Measurements from ENCODE around the gene STXBP4.
A peak's percentile ranks its signal among the peaks of the same experiment; 100 is the strongest.

STXBP4 gene

DNA sequence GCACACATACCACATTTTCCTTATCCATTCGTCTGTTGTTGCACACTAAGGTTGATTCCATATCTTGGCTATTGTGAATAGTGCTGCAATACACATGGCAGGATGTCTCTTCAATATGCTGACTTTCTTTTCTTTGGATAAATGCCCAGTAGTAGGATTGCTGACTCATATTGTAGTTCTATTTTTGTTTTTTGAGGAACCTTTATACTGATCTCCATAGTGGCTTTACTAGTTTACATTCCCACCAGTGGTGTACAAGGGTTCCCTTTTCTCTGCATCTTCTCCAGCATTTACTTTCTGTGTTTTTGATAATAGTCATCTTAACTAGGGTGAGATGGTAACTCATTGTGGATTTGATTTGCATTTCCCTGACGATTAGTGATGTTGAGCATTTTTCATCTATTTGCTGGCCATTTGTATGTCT, 118.1 kb downstream of the STXBP4 start:
- Mint-ChIP-seq H3K4me1 (no peaks in the 10 kb centered on the region), H3K27ac (no peak overlapping the region), H3K4me3 (no peak overlapping the region), H3K36me3 (peaks cover 17% of the 10 kb centered on the region), H3K9me3 (no peaks in the 10 kb centered on the region), H3K27me3 (no peaks in the 10 kb centered on the region)
- no peak for DNase-seq (ENCODE audit: low spot score in 2 of 2)
- no peak for ATAC-seq (ENCODE audit: low read depth)

DNA sequence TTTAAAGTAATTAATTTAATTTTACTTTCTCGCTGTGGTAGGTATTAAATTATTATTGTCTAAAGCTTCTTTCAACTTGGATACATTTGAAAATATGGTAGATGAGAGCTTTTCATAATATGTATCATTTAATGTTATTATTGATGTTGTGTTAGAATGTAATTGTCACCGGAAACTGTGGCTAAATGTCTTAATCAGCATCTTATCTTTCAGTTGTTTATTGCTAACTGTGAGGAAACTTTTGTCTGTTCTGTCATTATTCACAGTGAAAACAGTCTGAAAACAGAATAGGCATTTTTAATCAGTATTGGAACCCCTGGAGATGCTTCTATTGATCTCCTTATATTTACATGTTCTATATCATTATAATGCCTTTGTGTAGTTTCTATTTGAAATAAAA, 120.7 kb downstream of the STXBP4 start:
- ATAC-seq (ENCODE audit: low read depth): no peak

GRCh38 chr17:55090079-55090492, 121.5 kb downstream of the STXBP4 start:
- Mint-ChIP-seq H3K4me3 (no peak overlapping the region), H3K4me1 (no peaks in the 10 kb centered on the region), H3K36me3 (peaks cover 12% of the 10 kb centered on the region), H3K27ac (peak overlapping the region; percentile 15), H3K9me3 (no peaks in the 10 kb centered on the region), H3K27me3 (no peaks in the 10 kb centered on the region)
- no peak for ATAC-seq (ENCODE audit: low read depth)
- no peak for DNase-seq (ENCODE audit: low spot score in 2 of 2)

More for the DNA sequence above, 120.7 kb downstream of the STXBP4 start:
- H3K9me3 Mint-ChIP-seq: no peaks in the 10 kb centered on the region
- no peaks in the 10 kb centered on the region for H3K4me1 Mint-ChIP-seq
- no peak for DNase-seq (ENCODE audit: low spot score in 2 of 2)
- no peaks in the 10 kb centered on the region for H3K27me3 Mint-ChIP-seq
- H3K27ac Mint-ChIP-seq: no peak overlapping the region
- H3K36me3 Mint-ChIP-seq: peaks cover 12% of the 10 kb centered on the region
- no peak overlapping the region for H3K4me3 Mint-ChIP-seq

GRCh38 chr17:55093353-55093752, 124.8 kb downstream of the STXBP4 start:
- Mint-ChIP-seq H3K36me3 (peaks cover 6% of the 10 kb centered on the region), H3K27me3 (no peaks in the 10 kb centered on the region), H3K4me3 (no peak overlapping the region), H3K9me3 (no peaks in the 10 kb centered on the region), H3K27ac (no peak overlapping the region), H3K4me1 (no peaks in the 10 kb centered on the region)
- ATAC-seq (ENCODE audit: low read depth) (no peak), DNase-seq (ENCODE audit: low spot score in 2 of 2) (no peak)

DNA sequence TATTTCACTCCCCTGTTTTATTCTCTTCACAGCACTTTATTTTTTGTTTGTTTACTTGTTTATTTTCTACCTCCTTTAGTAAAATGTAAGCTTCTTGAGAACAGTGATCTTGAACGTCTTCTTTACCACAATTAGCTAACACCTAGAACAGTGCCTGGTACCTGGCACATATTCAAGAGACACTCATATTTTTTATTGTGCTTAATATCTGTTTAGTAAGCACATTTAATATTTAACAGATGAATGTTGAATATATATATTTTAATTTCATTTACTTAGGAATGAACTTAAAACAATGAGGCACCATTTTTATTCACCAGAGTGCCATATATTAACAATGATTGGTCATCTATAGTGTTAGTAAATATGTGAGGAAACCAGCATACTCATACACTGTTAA, 130.2 kb downstream of the STXBP4 start:
- no peak overlapping the region for H3K4me3 Mint-ChIP-seq
- no peaks in the 10 kb centered on the region for H3K9me3 Mint-ChIP-seq
- no peak for DNase-seq (ENCODE audit: low spot score in 2 of 2)
- peaks cover 3% of the 10 kb centered on the region for H3K36me3 Mint-ChIP-seq
- H3K27me3 Mint-ChIP-seq: no peaks in the 10 kb centered on the region
- ATAC-seq (ENCODE audit: low read depth): no peak
- H3K4me1 Mint-ChIP-seq: no peaks in the 10 kb centered on the region
- no peak overlapping the region for H3K27ac Mint-ChIP-seq

GRCh38 chr17:55110521-55110920, 142.0 kb downstream of the STXBP4 start:
- H3K9me3 Mint-ChIP-seq: peaks cover 8% of the 10 kb centered on the region
- DNase-seq (ENCODE audit: low spot score in 2 of 2): no peak
- no peaks in the 10 kb centered on the region for H3K27me3 Mint-ChIP-seq
- no peak overlapping the region for H3K27ac Mint-ChIP-seq
- no peaks in the 10 kb centered on the region for H3K4me1 Mint-ChIP-seq
- no peak for ATAC-seq (ENCODE audit: low read depth)
- H3K36me3 Mint-ChIP-seq: peaks cover 24% of the 10 kb centered on the region
- H3K4me3 Mint-ChIP-seq: no peak overlapping the region

DNA sequence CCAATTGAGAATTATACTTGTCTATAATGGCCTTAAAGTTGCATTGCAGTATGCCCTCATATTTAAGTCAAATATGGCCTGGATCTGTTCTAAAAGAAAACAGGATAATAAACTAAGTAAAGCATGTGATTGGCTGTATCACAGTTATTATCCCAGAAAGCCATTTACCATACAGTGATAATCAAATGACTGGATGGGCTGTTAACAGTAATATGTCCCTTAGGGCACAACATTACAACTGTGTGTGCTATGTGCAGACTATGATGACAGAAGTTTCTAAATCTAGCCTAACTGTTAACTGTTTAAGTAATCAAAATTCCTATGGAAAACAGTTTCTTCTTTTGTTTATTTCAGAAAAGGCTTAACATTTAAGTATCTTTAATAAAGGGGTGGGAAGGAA, 145.7 kb downstream of the STXBP4 start:
- no peaks in the 10 kb centered on the region for H3K4me1 Mint-ChIP-seq
- ATAC-seq (ENCODE audit: low read depth) (no peak), DNase-seq (ENCODE audit: low spot score in 2 of 2) (no peak)
- H3K4me3 Mint-ChIP-seq: no peak overlapping the region
- peaks cover 7% of the 10 kb centered on the region for H3K36me3 Mint-ChIP-seq
- no peak overlapping the region for H3K27ac Mint-ChIP-seq
- H3K27me3 Mint-ChIP-seq: no peaks in the 10 kb centered on the region
- peaks cover 3% of the 10 kb centered on the region for H3K9me3 Mint-ChIP-seq

DNA sequence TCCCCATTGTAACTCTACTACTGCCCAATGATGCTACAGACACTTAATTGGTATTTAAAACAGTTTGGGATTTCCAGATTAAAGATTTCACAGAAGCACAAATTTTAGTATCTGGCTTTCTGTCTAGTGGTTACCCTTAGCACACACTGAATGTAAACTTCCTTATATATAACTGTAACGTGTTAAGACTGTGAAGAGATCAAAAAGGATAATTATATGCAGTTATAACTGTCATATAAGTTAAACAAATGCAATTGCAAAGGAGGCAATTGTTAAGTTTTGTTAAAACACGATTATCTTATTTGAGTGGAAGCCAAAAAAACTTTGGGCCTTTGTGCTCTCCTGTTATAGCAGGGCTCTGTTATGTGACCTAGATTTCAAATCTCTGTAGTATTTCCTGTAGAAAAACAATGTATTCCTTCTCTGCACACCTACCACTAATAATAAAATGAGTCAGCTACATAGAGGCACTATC, 147.9 kb downstream of the STXBP4 start:
- H3K27me3 Mint-ChIP-seq: no peaks in the 10 kb centered on the region
- H3K4me1 Mint-ChIP-seq: no peaks in the 10 kb centered on the region
- no peaks in the 10 kb centered on the region for H3K9me3 Mint-ChIP-seq
- no peak overlapping the region for H3K27ac Mint-ChIP-seq
- no peak overlapping the region for H3K4me3 Mint-ChIP-seq
- DNase-seq (ENCODE audit: low spot score in 2 of 2): no peak
- no peak for ATAC-seq (ENCODE audit: low read depth)
- H3K36me3 Mint-ChIP-seq: peaks cover 2% of the 10 kb centered on the region

GRCh38 chr17:55117164-55117563, 148.6 kb downstream of the STXBP4 start:
- Mint-ChIP-seq H3K9me3 (no peaks in the 10 kb centered on the region), H3K36me3 (peaks cover 2% of the 10 kb centered on the region), H3K27me3 (no peaks in the 10 kb centered on the region), H3K27ac (no peak overlapping the region), H3K4me1 (no peaks in the 10 kb centered on the region), H3K4me3 (no peak overlapping the region)
- no peak for ATAC-seq (ENCODE audit: low read depth)
- no peak for DNase-seq (ENCODE audit: low spot score in 2 of 2)

- Mint-ChIP-seq H3K9me3 (no peaks in the 10 kb centered on the region), H3K27ac (no peak overlapping the region), H3K27me3 (no peaks in the 10 kb centered on the region), H3K4me1 (no peaks in the 10 kb centered on the region), H3K4me3 (no peak overlapping the region), H3K36me3 (peaks cover 2% of the 10 kb centered on the region)
- DNase-seq (ENCODE audit: low spot score in 2 of 2) (no peak), ATAC-seq (ENCODE audit: low read depth) (no peak)
Observed at GRCh38 chr17:55120651-55121050, 152.1 kb downstream of the STXBP4 start.

GRCh38 chr17:55121268-55121667, 152.7 kb downstream of the STXBP4 start:
- no peaks in the 10 kb centered on the region for H3K27me3 Mint-ChIP-seq
- ATAC-seq (ENCODE audit: low read depth) (no peak), DNase-seq (ENCODE audit: low spot score in 2 of 2) (no peak)
- no peaks in the 10 kb centered on the region for H3K4me1 Mint-ChIP-seq
- H3K27ac Mint-ChIP-seq: no peak overlapping the region
- H3K36me3 Mint-ChIP-seq: peaks cover 2% of the 10 kb centered on the region
- H3K9me3 Mint-ChIP-seq: no peaks in the 10 kb centered on the region
- no peak overlapping the region for H3K4me3 Mint-ChIP-seq

- H3K4me3 Mint-ChIP-seq: no peak overlapping the region
- H3K4me1 Mint-ChIP-seq: no peaks in the 10 kb centered on the region
- ATAC-seq (ENCODE audit: low read depth): no peak
Observed at GRCh38 chr17:55122114-55122513, 153.5 kb downstream of the STXBP4 start.

DNA sequence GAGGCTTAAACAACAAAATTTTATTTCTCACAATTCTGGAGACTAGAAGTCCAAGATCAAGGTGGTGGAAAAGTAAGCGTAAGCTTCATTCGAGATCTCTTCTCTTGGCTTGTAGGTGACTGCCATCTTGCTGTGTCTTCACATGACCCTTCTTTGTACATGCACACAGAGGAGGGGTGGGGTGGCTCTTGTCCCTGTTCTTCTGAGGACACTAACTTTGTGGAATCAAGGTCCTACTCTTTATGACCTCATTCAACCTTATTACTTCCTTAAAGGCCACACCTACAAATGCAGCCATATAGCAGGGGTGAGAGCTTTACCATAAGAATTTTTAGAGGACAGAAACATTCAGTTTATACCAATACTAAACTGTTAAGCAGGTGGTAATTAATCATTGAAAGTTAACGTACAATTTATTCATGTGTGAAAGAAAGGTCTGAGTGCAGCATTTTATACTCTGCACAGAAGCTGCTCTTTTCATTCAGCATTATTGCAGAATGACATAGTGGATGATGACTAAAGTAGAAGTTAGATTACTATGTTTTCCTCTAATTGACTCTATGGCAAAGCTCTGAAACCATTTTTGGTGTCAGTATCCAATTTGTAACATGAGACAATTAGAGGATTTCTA, 156.3 kb downstream of the STXBP4 start:
- no peak overlapping the region for H3K27ac Mint-ChIP-seq
- no peaks in the 10 kb centered on the region for H3K4me1 Mint-ChIP-seq
- H3K27me3 Mint-ChIP-seq: no peaks in the 10 kb centered on the region
- H3K36me3 Mint-ChIP-seq: peaks cover 5% of the 10 kb centered on the region
- no peak for DNase-seq (ENCODE audit: low spot score in 2 of 2)
- no peak overlapping the region for H3K4me3 Mint-ChIP-seq
- ATAC-seq (ENCODE audit: low read depth): no peak
- no peaks in the 10 kb centered on the region for H3K9me3 Mint-ChIP-seq

More at GRCh38 chr17:55122114-55122513, 153.5 kb downstream of the STXBP4 start:
- H3K36me3 Mint-ChIP-seq: peaks cover 2% of the 10 kb centered on the region
- H3K27ac Mint-ChIP-seq: no peak overlapping the region
- H3K9me3 Mint-ChIP-seq: no peaks in the 10 kb centered on the region
- no peaks in the 10 kb centered on the region for H3K27me3 Mint-ChIP-seq
- DNase-seq (ENCODE audit: low spot score in 2 of 2): no peak

DNA sequence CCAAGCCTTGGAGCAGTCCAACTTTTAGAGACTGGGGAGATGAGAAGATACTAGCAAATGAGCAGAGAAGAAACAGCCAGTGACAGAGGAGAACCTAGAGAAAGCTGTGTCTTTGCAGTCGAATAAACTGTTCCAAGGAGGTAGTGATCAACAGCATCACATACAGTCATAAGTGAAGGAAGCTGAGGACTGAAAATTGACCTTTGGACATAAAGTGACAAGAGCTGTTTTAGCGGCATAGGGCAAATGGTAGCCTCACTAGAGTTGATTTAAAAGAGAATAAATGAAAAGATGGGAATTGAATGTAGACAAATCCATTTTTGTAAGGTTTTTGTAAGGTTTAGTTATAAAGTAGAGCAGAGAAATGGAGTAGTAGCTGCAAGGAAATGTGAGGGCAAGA, 165.0 kb downstream of the STXBP4 start:
- H3K9me3 Mint-ChIP-seq: no peaks in the 10 kb centered on the region

DNA sequence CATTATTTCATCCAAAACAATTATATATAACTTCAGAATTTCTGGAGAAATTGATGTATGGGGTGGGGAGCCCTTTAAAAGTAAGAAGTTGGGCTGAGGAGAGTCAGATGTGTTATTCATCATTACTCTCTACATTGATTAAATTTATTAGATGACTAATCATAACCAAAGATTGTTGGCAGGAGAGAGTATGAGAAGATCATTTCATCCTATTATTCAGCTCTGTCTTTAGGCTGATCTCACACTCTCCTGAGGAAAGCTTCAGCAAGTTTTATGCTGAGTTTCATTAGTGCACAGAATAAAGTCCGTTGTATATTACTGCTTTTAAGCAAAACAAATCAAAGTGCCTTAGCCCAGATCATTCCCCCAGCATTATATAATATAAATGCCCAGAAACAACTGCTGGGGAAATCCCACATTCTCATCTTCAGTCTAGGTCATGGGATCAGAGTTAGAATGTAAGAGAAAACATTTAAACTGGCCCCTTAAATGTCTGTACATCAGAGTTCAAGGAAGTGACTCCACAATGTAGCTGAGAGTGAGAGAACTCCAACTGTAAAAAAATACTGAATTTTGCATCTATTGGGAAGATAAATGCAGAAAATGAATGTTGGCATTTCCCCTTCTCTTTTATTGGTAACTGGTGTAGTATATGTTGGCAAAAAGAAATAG, 166.1 kb downstream of the STXBP4 start:
- Mint-ChIP-seq H3K9me3 (no peaks in the 10 kb centered on the region), H3K4me1 (no peaks in the 10 kb centered on the region), H3K4me3 (no peak overlapping the region), H3K27ac (no peak overlapping the region), H3K36me3 (peaks cover 2% of the 10 kb centered on the region), H3K27me3 (no peaks in the 10 kb centered on the region)
- DNase-seq (ENCODE audit: low spot score in 2 of 2) (no peak), ATAC-seq (ENCODE audit: low read depth) (no peak)

More for the DNA sequence above, 165.0 kb downstream of the STXBP4 start:
- Mint-ChIP-seq H3K27me3 (no peaks in the 10 kb centered on the region), H3K4me3 (no peak overlapping the region), H3K27ac (no peak overlapping the region), H3K4me1 (no peaks in the 10 kb centered on the region), H3K36me3 (peaks cover 2% of the 10 kb centered on the region)
- DNase-seq (ENCODE audit: low spot score in 2 of 2): no peak
- ATAC-seq (ENCODE audit: low read depth): no peak

All from memory B cell (primary cell).